Brain microvascular endothelial cell (primary cell): ENCODE results near the gene CLSTN2.

Experiments
- DNase-seq: peaks from one replicate; pipeline ENCODE4 v3.0.0-alpha.2; 2020
- H3K27ac ChIP-seq: fragments of 250-450 bp; sonication (Bioruptor Pico); 2 replicates; pipeline ENCODE4 v1.5.1; 2020; ENCODE audit warnings: mild to moderate bottlenecking, moderate library complexity
- H3K27me3 ChIP-seq: fragments of 250-450 bp; sonication (Bioruptor Pico); replicated peaks from 2 replicates; pipeline ENCODE4 v1.5.1; 2020; ENCODE audit warnings: mild to moderate bottlenecking
- H3K36me3 ChIP-seq: fragments of 250-450 bp; sonication (Bioruptor Pico); replicated peaks from 2 replicates; pipeline ENCODE4 v1.5.1; 2020; ENCODE audit warnings: mild to moderate bottlenecking
- H3K4me3 ChIP-seq: 2 replicates; pipeline ENCODE4 v1.5.1; 2011; ENCODE audit warnings: low read depth, mild to moderate bottlenecking, control low read depth, low read length, moderate library complexity
- in situ Hi-C: cut with HindIII; loops from 2 replicates; pipeline ENCODE4 v1.10.0; 2017; ENCODE audit warnings: low sequenced_read_pairs, low pct_ligation_motif_present
- TF ChIP-seq, protein P1 (sequence below): IDR thresholded peaks from 2 replicates; pipeline ENCODE4 v1.5.1; 2011; ENCODE audit warnings: low read depth, mild to moderate bottlenecking, moderate library complexity, low read length, control low read depth, inconsistent platforms; ENCODE audit errors: missing control alignments

The CLSTN2 gene

GRCh38 chr3:140568842-140569520 lies 634.0 kb downstream of the CLSTN2 start:
- H3K27ac ChIP-seq: no peak overlapping the region
- no peak for DNase-seq
- TF ChIP-seq, protein P1, sequence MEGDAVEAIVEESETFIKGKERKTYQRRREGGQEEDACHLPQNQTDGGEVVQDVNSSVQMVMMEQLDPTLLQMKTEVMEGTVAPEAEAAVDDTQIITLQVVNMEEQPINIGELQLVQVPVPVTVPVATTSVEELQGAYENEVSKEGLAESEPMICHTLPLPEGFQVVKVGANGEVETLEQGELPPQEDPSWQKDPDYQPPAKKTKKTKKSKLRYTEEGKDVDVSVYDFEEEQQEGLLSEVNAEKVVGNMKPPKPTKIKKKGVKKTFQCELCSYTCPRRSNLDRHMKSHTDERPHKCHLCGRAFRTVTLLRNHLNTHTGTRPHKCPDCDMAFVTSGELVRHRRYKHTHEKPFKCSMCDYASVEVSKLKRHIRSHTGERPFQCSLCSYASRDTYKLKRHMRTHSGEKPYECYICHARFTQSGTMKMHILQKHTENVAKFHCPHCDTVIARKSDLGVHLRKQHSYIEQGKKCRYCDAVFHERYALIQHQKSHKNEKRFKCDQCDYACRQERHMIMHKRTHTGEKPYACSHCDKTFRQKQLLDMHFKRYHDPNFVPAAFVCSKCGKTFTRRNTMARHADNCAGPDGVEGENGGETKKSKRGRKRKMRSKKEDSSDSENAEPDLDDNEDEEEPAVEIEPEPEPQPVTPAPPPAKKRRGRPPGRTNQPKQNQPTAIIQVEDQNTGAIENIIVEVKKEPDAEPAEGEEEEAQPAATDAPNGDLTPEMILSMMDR: no peak
- H3K27me3 ChIP-seq: no peaks in the 10 kb centered on the region
- no peak overlapping the region for H3K4me3 ChIP-seq
- no peaks in the 10 kb centered on the region for H3K36me3 ChIP-seq
- in situ Hi-C loops: no loop called here

DNA sequence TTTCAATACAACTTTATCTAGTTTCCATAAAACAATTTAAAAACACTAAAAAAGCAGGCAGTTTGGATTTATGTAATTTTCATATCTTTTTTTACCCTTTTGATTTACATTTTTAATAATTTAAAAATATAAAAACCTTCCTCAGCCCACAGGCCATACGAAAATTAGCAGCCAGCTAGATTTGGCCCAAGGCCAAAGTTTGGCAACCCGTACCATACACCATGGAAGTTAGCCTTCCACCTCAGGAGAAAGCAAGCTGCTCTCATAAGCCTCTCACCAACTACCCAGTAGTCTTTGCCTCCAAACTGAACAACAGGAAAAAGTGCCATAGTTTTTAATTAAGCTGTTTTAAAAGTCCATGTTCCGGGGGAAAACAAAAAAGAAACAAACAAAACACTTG lies 635.6 kb downstream of the CLSTN2 start:
- TF ChIP-seq, protein P1: no peak
- H3K27me3 ChIP-seq: no peaks in the 10 kb centered on the region
- H3K27ac ChIP-seq: no peak overlapping the region
- no peaks in the 10 kb centered on the region for H3K36me3 ChIP-seq
- in situ Hi-C loops: no loop called here
- H3K4me3 ChIP-seq: no peak overlapping the region
- no peak for DNase-seq

- no peaks in the 10 kb centered on the region for H3K36me3 ChIP-seq
- H3K27me3 ChIP-seq: no peaks in the 10 kb centered on the region
- TF ChIP-seq, protein P1: no peak
- in situ Hi-C loops: no loop called here
- H3K27ac ChIP-seq: no peak overlapping the region
- no peak for DNase-seq
- H3K4me3 ChIP-seq: no peak overlapping the region
These were observed 636.9 kb downstream of the CLSTN2 start for GRCh38 chr3:140571836-140572235.

GRCh38 chr3:140572334-140572733 lies 637.3 kb downstream of the CLSTN2 start:
- no peak for DNase-seq
- in situ Hi-C loops: no loop called here
- Histone ChIP-seq H3K27me3 (no peaks in the 10 kb centered on the region), H3K27ac (no peak overlapping the region), H3K36me3 (no peaks in the 10 kb centered on the region), H3K4me3 (no peak overlapping the region)
- TF ChIP-seq, protein P1: no peak

DNA sequence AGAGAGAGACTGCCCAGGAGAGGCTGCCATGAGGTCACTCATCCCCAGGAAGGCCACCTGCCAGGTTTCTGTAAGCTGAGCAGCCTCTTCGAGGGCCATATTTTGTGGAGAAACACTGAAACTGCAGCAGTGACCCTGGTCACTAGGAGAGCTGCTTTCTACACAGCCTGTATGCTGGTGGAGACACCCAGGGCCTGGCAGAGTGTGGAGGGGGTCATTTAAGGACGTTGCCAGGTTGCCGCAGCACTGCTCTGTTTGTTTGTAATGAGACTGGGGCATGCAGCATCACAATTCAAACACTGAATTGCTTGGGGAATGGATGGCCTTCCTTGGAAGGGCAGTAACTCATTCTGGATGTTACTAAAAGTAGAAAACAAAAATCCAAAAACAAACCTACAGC lies 638.0 kb downstream of the CLSTN2 start:
- TF ChIP-seq, protein P1: no peak
- in situ Hi-C loops: no loop called here
- no peak for DNase-seq
- no peak overlapping the region for H3K27ac ChIP-seq
- H3K27me3 ChIP-seq: no peaks in the 10 kb centered on the region
- H3K4me3 ChIP-seq: no peak overlapping the region
- H3K36me3 ChIP-seq: no peaks in the 10 kb centered on the region

DNA sequence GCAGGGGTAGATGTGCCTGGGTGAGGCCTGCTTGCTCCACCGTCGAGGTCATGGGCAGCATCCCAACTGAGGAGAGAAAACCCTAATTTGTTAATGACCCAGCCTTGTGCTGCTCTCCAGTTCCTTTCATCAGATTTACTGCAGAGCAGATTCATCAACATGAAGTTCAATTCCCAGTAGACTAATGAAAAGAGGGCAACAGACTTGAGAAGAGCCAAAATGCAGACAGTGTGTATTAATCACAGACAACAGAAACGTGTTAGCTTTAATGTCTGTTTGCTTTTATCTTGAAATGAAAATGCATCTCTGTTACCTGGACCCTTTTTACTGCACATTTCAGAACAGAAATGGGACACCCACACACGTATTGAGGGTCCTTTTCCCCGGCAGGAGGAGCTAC lies 639.4 kb downstream of the CLSTN2 start:
- no peak overlapping the region for H3K27ac ChIP-seq
- no peaks in the 10 kb centered on the region for H3K27me3 ChIP-seq
- no peaks in the 10 kb centered on the region for H3K36me3 ChIP-seq
- H3K4me3 ChIP-seq: no peak overlapping the region
- no peak for DNase-seq
- in situ Hi-C loops: no loop called here
- TF ChIP-seq, protein P1: no peak
